Myocyte (in vitro differentiated cells): ENCODE data around the gene ONECUT3. TPM values are rescaled to one million over a fixed set of nuclear protein-coding genes. Genes with fewer than 3 reads are reported as not detected.
"Not testable (repeated sequence)": the region's sequence is repeated elsewhere in the genome, so short reads cannot be mapped to it uniquely, and the experiment has no call there.

Experiments used
- DNase-seq: peaks from one replicate; pipeline ENCODE4 v3.0.0-alpha.2; 2012; ENCODE audit warnings: low read depth
- total RNA-seq: library from RNA; depleted of rRNA; stranded (reverse); fragments of >200 nt; gene quantifications from 2 replicates; pipeline ENCODE4 v1.2.3, GENCODE V29; 2014

Gene ONECUT3
- total RNA-seq, 1 donor from 2014 or later, result not detected

- DNase-seq, result no peak
These were observed 36.9 kb downstream of the ONECUT3 start for GRCh38 chr19:1790054-1790792.

GRCh38 chr19:1791879-1792278 lies 38.6 kb downstream of the ONECUT3 start:
- DNase-seq, result no peak

DNA sequence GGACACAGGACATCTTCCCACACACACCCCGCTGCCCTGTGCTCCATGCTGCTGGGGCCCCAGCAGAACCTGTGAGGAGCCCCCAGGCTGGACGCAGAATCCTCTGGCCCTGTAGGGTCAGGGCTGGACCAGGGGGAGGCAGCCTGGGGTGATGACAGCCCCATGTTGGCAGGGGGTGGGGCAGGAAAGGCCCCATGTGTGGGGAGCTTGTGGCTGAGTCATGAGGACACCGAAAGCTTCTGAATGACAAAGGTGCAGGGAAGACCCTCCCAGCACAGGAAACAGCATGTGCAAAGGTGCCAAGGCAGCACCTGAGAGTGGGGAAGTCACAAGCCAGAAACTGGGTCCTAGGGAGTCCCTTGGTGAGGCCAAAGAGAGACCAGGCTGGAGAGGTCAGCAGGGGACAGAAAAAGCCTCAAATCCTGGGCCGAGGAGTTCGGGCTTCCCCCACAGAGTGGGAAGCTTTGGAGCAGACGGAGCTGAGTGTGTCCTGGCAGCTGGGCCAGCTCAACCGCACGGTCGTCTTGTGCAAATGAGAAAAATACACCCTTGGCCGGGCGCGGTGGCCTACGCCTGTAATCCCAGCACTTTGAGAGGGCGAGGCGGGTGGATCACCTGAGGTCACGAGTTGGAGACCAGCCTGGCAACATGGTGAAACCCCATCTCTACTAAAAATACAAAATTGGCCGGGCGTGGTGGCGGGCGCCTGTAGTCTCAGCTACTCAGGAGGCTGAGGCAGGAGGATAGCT lies 41.3 kb downstream of the ONECUT3 start:
- no peak for DNase-seq

GRCh38 chr19:1796395-1797142 lies 43.3 kb downstream of the ONECUT3 start:
- no peak for DNase-seq

GRCh38 chr19:1797313-1797712 lies 44.0 kb downstream of the ONECUT3 start:
- not testable (repeated sequence) for DNase-seq

GRCh38 chr19:1799695-1800342 lies 46.5 kb downstream of the ONECUT3 start:
- no peak for DNase-seq

DNA sequence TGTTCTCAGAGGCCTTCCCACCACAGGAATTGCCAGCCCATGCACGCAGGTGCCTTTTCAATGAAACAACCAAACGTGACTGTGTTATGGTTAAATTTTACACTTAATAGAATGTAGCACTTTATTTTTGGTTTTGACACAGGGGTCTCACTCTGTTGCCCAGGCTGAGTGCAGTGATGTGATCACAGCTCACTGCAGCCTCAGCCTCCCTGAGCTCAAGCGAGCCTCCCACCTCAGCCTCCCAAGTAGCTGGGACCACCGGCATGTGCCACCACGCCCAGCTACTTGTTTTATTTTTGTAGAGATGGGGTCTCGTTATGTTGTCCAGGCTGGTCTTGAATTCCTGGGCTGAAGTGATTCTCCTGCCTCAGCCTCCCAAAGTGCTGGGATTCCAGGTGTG lies 51.6 kb downstream of the ONECUT3 start:
- no peak for DNase-seq

GRCh38 chr19:1805401-1806183 lies 52.3 kb downstream of the ONECUT3 start:
- no peak for DNase-seq

GRCh38 chr19:1806184-1807029 lies 53.1 kb downstream of the ONECUT3 start:
- DNase-seq, result no peak

GRCh38 chr19:1807030-1807694 lies 53.9 kb downstream of the ONECUT3 start:
- DNase-seq, result no peak

GRCh38 chr19:1807695-1808394 lies 54.5 kb downstream of the ONECUT3 start:
- DNase-seq, result no peak

GRCh38 chr19:1808395-1808731 lies 55.1 kb downstream of the ONECUT3 start:
- DNase-seq, result no peak

GRCh38 chr19:1809678-1810077 lies 56.4 kb downstream of the ONECUT3 start:
- DNase-seq, result no peak

DNA sequence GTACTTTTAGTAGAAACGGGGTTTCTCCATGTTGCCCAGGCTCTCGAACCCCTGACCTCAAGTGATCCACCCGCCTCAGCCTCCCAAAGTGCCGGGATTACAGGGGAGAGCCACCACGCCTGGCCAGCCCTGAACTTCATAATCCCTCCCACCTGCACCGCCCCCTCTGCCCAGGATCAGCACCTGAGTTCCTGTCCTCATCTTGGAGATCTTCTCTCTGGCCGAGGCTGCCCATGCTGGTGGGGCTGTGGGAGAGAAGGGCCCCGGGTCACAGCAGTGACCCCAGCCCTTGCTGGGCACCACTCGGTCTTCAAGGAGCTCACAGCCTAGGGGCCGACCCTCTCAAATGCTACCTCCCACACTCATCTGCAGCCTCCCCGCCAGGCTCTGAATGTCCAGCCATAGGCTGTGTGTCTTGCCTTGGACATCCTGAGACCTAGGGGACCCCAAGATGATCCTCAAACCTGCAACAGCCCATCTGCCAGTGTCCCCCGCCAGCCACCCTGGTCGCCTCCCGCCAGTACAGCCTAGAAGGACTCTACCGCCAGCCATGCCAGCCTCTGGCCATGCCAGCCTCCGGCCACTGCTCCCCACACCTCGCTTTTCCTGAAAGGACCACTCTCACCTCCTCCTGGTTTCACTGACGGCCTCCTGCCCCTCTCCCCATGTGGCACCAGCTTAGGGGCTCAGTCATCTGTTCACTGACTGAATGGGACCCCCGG lies 57.3 kb downstream of the ONECUT3 start:
- no peak for DNase-seq

- no peak for DNase-seq
These were observed 58.2 kb downstream of the ONECUT3 start for GRCh38 chr19:1811472-1811894.

- DNase-seq, result no peak
These were observed 58.7 kb downstream of the ONECUT3 start, which contains the start of gene ATP8B3 for GRCh38 chr19:1811942-1812425. ATP8B3 (minus strand) TSS chr19:1812276; CDS start chr19:1811736, 540 bp downstream.

GRCh38 chr19:1812426-1813191 lies 59.3 kb downstream of the ONECUT3 start:
- peak; percentile 91 for DNase-seq
